GM18499 (cell line): Measurements from ENCODE around the gene PRKCG.

ENCODE experiments used
- ATAC-seq: cut with Tn5 transposase; IDR thresholded peaks from one replicate; pipeline ENCODE4 v1.9.1; 2021; ENCODE audit warnings: moderate number of reproducible peaks; ENCODE audit not compliant: insufficient read depth, unreplicated experiment

Gene PRKCG

GRCh38 chr19:53870485-53870844 lies 11.5 kb upstream of the PRKCG start:
- no peak for ATAC-seq

GRCh38 chr19:53871454-53871853 lies 10.5 kb upstream of the PRKCG start:
- ATAC-seq, result no peak

- ATAC-seq, result no peak
Measured at GRCh38 chr19:53872762-53873161, 9.2 kb upstream of the PRKCG start.

- no peak for ATAC-seq
Measured at GRCh38 chr19:53873773-53874605, 8.0 kb upstream of the PRKCG start.

GRCh38 chr19:53874606-53874990 lies 7.4 kb upstream of the PRKCG start:
- ATAC-seq, result no peak

- no peak for ATAC-seq
Measured at GRCh38 chr19:53875602-53876325, 6.2 kb upstream of the PRKCG start.

GRCh38 chr19:53876651-53877224 lies 5.3 kb upstream of the PRKCG start:
- ATAC-seq, result no peak

GRCh38 chr19:53877361-53877766 lies 4.6 kb upstream of the PRKCG start:
- no peak for ATAC-seq

- no peak for ATAC-seq
Measured at GRCh38 chr19:53878776-53879139, 3.2 kb upstream of the PRKCG start.

GRCh38 chr19:53879140-53880081 lies 2.6 kb upstream of the PRKCG start:
- no peak for ATAC-seq

- ATAC-seq, result no peak
Measured at GRCh38 chr19:53880711-53881481, 1.1 kb upstream of the PRKCG start.

GRCh38 chr19:53882391-53883050 lies 524 bp downstream of the PRKCG start:
- ATAC-seq, result no peak

- ATAC-seq, result no peak
Measured at GRCh38 chr19:53883231-53883661, 1.2 kb downstream of the PRKCG start.

- ATAC-seq, result no peak
Measured at GRCh38 chr19:53883741-53884140, 1.7 kb downstream of the PRKCG start.

- no peak for ATAC-seq
Measured at GRCh38 chr19:53884256-53884655, 2.3 kb downstream of the PRKCG start.

GRCh38 chr19:53885036-53885435 lies 3.0 kb downstream of the PRKCG start:
- ATAC-seq, result no peak

- ATAC-seq, result no peak
Measured at GRCh38 chr19:53892301-53892980, 10.4 kb downstream of the PRKCG start.

GRCh38 chr19:53892981-53893325 lies 11.0 kb downstream of the PRKCG start:
- ATAC-seq, result no peak

GRCh38 chr19:53894707-53895106 lies 12.7 kb downstream of the PRKCG start:
- no peak for ATAC-seq
